Liver (tissue), 9 donors: Measurements from ENCODE around the gene DDI1. TPM values are rescaled to one million over a fixed set of nuclear protein-coding genes. Genes with fewer than 3 reads are reported as not detected.

Experiments used
- DNase-seq: peaks from one replicate; pipeline ENCODE4 v3.0.0-alpha.2; 2017; ENCODE audit warnings: low spot score
- H3K27ac ChIP-seq, 2 donors: one replicate each; pipeline ENCODE4 v1.7.0; 2013; ENCODE audit warnings: inconsistent platforms in 2 of 2, low read length in 2 of 2, control low read depth in 1 of 2, low read depth in 1 of 2, mild to moderate bottlenecking in 1 of 2
- H3K27me3 ChIP-seq, 4 donors: one replicate each; pipeline versions ENCODE4 v1.6.1 to v1.7.0; 2013; ENCODE audit warnings: low read length in 3 of 4, inconsistent platforms in 1 of 4, mild to moderate bottlenecking in 1 of 4, moderate library complexity in 1 of 4; ENCODE audit not compliant: control insufficient read depth in 4 of 4, insufficient read depth in 4 of 4
- H3K36me3 ChIP-seq, 4 donors: one replicate each; pipeline versions ENCODE4 v1.6.1 to v1.7.0; 2013; ENCODE audit warnings: low read length in 3 of 4, mild to moderate bottlenecking in 3 of 4, low read depth in 1 of 4, moderate library complexity in 1 of 4; ENCODE audit not compliant: control insufficient read depth in 4 of 4, insufficient read depth in 3 of 4
- H3K4me1 ChIP-seq, 4 donors: one replicate each; pipeline versions ENCODE4 v1.6.1 to v1.7.0; 2013; ENCODE audit warnings: low read length in 3 of 4, mild to moderate bottlenecking in 3 of 4, moderate library complexity in 1 of 4; ENCODE audit not compliant: control insufficient read depth in 4 of 4, insufficient read depth in 4 of 4
- H3K4me3 ChIP-seq, 3 donors: one replicate each; pipeline versions ENCODE4 v1.6.1 to v1.7.0; 2013; ENCODE audit warnings: low read length in 3 of 3, control low read depth in 1 of 3, low read depth in 1 of 3, mild to moderate bottlenecking in 1 of 3
- H3K9ac ChIP-seq, 2 donors: one replicate each; pipeline ENCODE4 v1.7.0; 2013; ENCODE audit warnings: low read length in 2 of 2, mild to moderate bottlenecking in 2 of 2, moderate library complexity in 2 of 2, control low read depth in 1 of 2, low read depth in 1 of 2
- H3K9me3 ChIP-seq, 4 donors: one replicate each; pipeline versions ENCODE4 v1.6.1 to v1.7.0; 2013; ENCODE audit warnings: low read length in 3 of 4; ENCODE audit not compliant: control insufficient read depth in 4 of 4
- CTCF ChIP-seq: fragments of 150-350 bp; IDR thresholded peaks from 2 replicates; pipeline ENCODE4 v1.5.1; 2017; ENCODE audit warnings: improper control_type of control experiment, low read depth, low read length; ENCODE audit not compliant: missing input control
- FOXA1 ChIP-seq: IDR thresholded peaks from 2 replicates; pipeline ENCODE4 v1.6.1; 2016; ENCODE audit warnings: antibody characterized with exemption
- FOXA2 ChIP-seq: IDR thresholded peaks from 2 replicates; pipeline ENCODE4 v1.6.1; 2016; ENCODE audit warnings: antibody characterized with exemption
- HNF4G ChIP-seq: IDR thresholded peaks from 2 replicates; pipeline ENCODE4 v1.6.1; 2016; ENCODE audit warnings: antibody characterized with exemption
- JUND ChIP-seq, 2 donors: IDR thresholded peaks; 2 replicates each; pipeline ENCODE4 v1.6.1; 2016; ENCODE audit warnings: antibody characterized with exemption in 2 of 2
- MAX ChIP-seq: IDR thresholded peaks from 2 replicates; pipeline ENCODE4 v1.6.1; 2016; ENCODE audit warnings: antibody characterized with exemption
- RAD21 ChIP-seq, 2 donors: IDR thresholded peaks; 2 replicates each; pipeline ENCODE4 v1.6.1; 2016; ENCODE audit warnings: antibody characterized with exemption in 2 of 2, mild to moderate bottlenecking in 2 of 2
- REST ChIP-seq: IDR thresholded peaks from 2 replicates; pipeline ENCODE4 v1.6.1; 2016; ENCODE audit warnings: antibody characterized with exemption, mild to moderate bottlenecking
- RXRA ChIP-seq, 2 donors: IDR thresholded peaks; 2 replicates each; pipeline ENCODE4 v1.6.1; 2017 to 2018; ENCODE audit warnings: antibody characterized with exemption in 2 of 2, mild to moderate bottlenecking in 1 of 2
- TAF1 ChIP-seq: conservative IDR thresholded peaks from 2 replicates; pipeline ENCODE4 v1.6.1; 2016; ENCODE audit warnings: antibody characterized with exemption, mild to moderate bottlenecking
- YY1 ChIP-seq: IDR thresholded peaks from 2 replicates; pipeline ENCODE4 v1.6.1; 2016; ENCODE audit warnings: antibody characterized with exemption, mild to moderate bottlenecking
- ZBTB33 ChIP-seq: IDR thresholded peaks from 2 replicates; pipeline ENCODE4 v1.6.1; 2016; ENCODE audit warnings: antibody characterized with exemption
- WGBS: extraction: QIAGEN DNeasy Blood & Tissue Kit; methylation state at CpG from one replicate; pipeline ENCODE4 v1.1.7; 2013; 5-methylcytosine and 5-hydroxymethylcytosine counted together
- polyA plus RNA-seq, 2 donors: library from polyadenylated mRNA; stranded (reverse) in 1 of 2; unstranded in 1 of 2; fragments of 200-250 nt in 1 of 2; fragments of >200 nt in 1 of 2; fragmentation: Nextera tagmentation in 1 of 2; extraction: Ambion mirVana in 1 of 2; gene quantifications; one replicate each; pipeline versions ENCODE4 v1.2.1 to v1.2.3, GENCODE V29; 2013 to 2015
- total RNA-seq, 2 donors: library from RNA; depleted of rRNA; stranded (reverse); fragments of >200 nt; gene quantifications; one replicate each; pipeline ENCODE4 v1.2.3, GENCODE V29; 2014
- donor health status: healthy.
- donor health status: healthy.
- donor health status: healthy.
- donor health status: healthy.
- donor health status: healthy.

The DDI1 gene
- total and polyA plus RNA-seq, 4 donors, result 0.07 TPM; not detected in 3

- no peak for DNase-seq
- Histone ChIP-seq H3K27ac (no peak overlapping the region), H3K9me3 (no peaks in the 10 kb centered on the region), H3K4me1 (no peaks in the 10 kb centered on the region), H3K27me3 (no peaks in the 10 kb centered on the region), H3K9ac (no peak overlapping the region), H3K36me3 (no peaks in the 10 kb centered on the region), H3K4me3 (no peak overlapping the region)
- no peak for TF ChIP-seq JUND (IDR thresholded peaks at IDR 0.05)
- TF ChIP-seq FOXA1, result no peak
- TF ChIP-seq REST, result no peak
- TF ChIP-seq TAF1, result no peak
- no peak for TF ChIP-seq YY1
- TF ChIP-seq MAX, result no peak
- TF ChIP-seq RAD21 (IDR thresholded peaks at IDR 0.05), result no peak
- TF ChIP-seq CTCF, result no peak
- TF ChIP-seq FOXA2, result no peak
- WGBS, result 81% methylated on average over 2 of the region's 2 CpGs
Observed at GRCh38 chr11:104011044-104011443, 25.4 kb upstream of the DDI1 start.

- TF ChIP-seq JUND (IDR thresholded peaks at IDR 0.05), result no peak
- TF ChIP-seq RAD21 (IDR thresholded peaks at IDR 0.05), result no peak
- TF ChIP-seq RXRA (IDR thresholded peaks at IDR 0.05), result no peak
- TF ChIP-seq ZBTB33, result no peak
- no peak for TF ChIP-seq HNF4G
- TF ChIP-seq YY1, result no peak
- TF ChIP-seq FOXA2, result no peak
- 75% methylated on average over 3 of the region's 3 CpGs for WGBS
- H3K4me3 ChIP-seq, result no peak overlapping the region
- no peak overlapping the region for H3K27ac ChIP-seq
- no peak for DNase-seq
- no peaks in the 10 kb centered on the region for H3K4me1 ChIP-seq
- H3K27me3 ChIP-seq, result no peaks in the 10 kb centered on the region
- no peaks in the 10 kb centered on the region for H3K36me3 ChIP-seq
- no peak overlapping the region for H3K9ac ChIP-seq
- no peaks in the 10 kb centered on the region for H3K9me3 ChIP-seq
Observed at GRCh38 chr11:104015649-104016415, 20.6 kb upstream of the DDI1 start.
